Islet of Langerhans (tissue), 1 donor: ENCODE data around the gene CDC42BPB.
"Not testable (repeated sequence)": the region's sequence is repeated elsewhere in the genome, so short reads cannot be mapped to it uniquely, and the experiment has no call there.

Experiments
- FAIRE-seq: peaks from one replicate; lab custom pipeline; 2011; peaks lifted over from hg19 to GRCh38; lab: Jason Lieb, UNC

The CDC42BPB gene

GRCh38 chr14:102900631-102901571 is 156.4 kb downstream of the CDC42BPB start:
- FAIRE-seq = no peak

- FAIRE-seq = no peak
Observed at GRCh38 chr14:102899516-102899900, 157.8 kb downstream of the CDC42BPB start.

GRCh38 chr14:102898776-102899515 is 158.4 kb downstream of the CDC42BPB start:
- FAIRE-seq = no peak

- FAIRE-seq = no peak
Observed at GRCh38 chr14:102898298-102898697, 159.1 kb downstream of the CDC42BPB start.

- FAIRE-seq = no peak
Observed at GRCh38 chr14:102897299-102898027, 159.9 kb downstream of the CDC42BPB start.

- not testable (repeated sequence) for FAIRE-seq
Observed at GRCh38 chr14:102896735-102897134, 160.6 kb downstream of the CDC42BPB start.

GRCh38 chr14:102893452-102893851 is 163.9 kb downstream of the CDC42BPB start:
- FAIRE-seq = no peak

- no peak for FAIRE-seq
Observed at GRCh38 chr14:102892651-102893050, 164.7 kb downstream of the CDC42BPB start.

- no peak for FAIRE-seq
Observed at GRCh38 chr14:102891556-102891955, 165.8 kb downstream of the CDC42BPB start.

GRCh38 chr14:102891111-102891510 is 166.2 kb downstream of the CDC42BPB start:
- FAIRE-seq = no peak

GRCh38 chr14:102889615-102890014 is 167.7 kb downstream of the CDC42BPB start:
- no peak for FAIRE-seq

- no peak for FAIRE-seq
Observed at GRCh38 chr14:102888748-102889147, 168.6 kb downstream of the CDC42BPB start.

GRCh38 chr14:102885737-102886447 is 171.5 kb downstream of the CDC42BPB start:
- no peak for FAIRE-seq

- FAIRE-seq = no peak
Observed at GRCh38 chr14:102883554-102883953, 173.8 kb downstream of the CDC42BPB start.

GRCh38 chr14:102883089-102883541 is 174.2 kb downstream of the CDC42BPB start:
- no peak for FAIRE-seq
